Smooth muscle cell (in vitro differentiated cells): ENCODE measurements around the gene GSS. TPM values are rescaled to one million over a fixed set of nuclear protein-coding genes. Genes with fewer than 3 reads are reported as not detected.

Experiments
- DNase-seq: peaks from one replicate; lab custom pipeline; 2025; ENCODE audit not compliant: unreplicated experiment; lab: John Stamatoyannopoulos, UW
- H2AFZ ChIP-seq: fragments of 200-600 bp; sonication (generic); 2 replicates; pipeline ENCODE4 v1.6.0; 2016; ENCODE audit warnings: antibody characterized with exemption, low read depth, mild to moderate bottlenecking
- H3F3A ChIP-seq: fragments of 200-600 bp; sonication (generic); 2 replicates; pipeline ENCODE4 v1.6.0; 2017; ENCODE audit warnings: antibody characterized with exemption, low read depth
- H3K27ac ChIP-seq: fragments of 200-600 bp; sonication (generic); 2 replicates; pipeline ENCODE4 v1.5.1; 2016; ENCODE audit warnings: low read depth, mild to moderate bottlenecking
- H3K27me3 ChIP-seq: fragments of 200-600 bp; sonication (generic); 2 replicates; pipeline ENCODE4 v1.6.1; 2016; ENCODE audit warnings: low read depth, mild to moderate bottlenecking
- H3K36me3 ChIP-seq: fragments of 200-600 bp; sonication (generic); 2 replicates; pipeline ENCODE4 v1.5.1; 2016; ENCODE audit warnings: low read depth
- H3K4me1 ChIP-seq: fragments of 200-600 bp; sonication (generic); 2 replicates; pipeline ENCODE4 v1.5.1; 2016; ENCODE audit warnings: low read depth
- H3K4me2 ChIP-seq: fragments of 200-600 bp; sonication (generic); 2 replicates; pipeline ENCODE4 v1.6.0; 2016; ENCODE audit warnings: mild to moderate bottlenecking
- H3K4me3 ChIP-seq: fragments of 200-600 bp; sonication (generic); 2 replicates; pipeline ENCODE4 v1.5.1; 2016; ENCODE audit warnings: mild to moderate bottlenecking
- H3K79me2 ChIP-seq: fragments of 200-600 bp; sonication (generic); 2 replicates; pipeline ENCODE4 v1.6.0; 2016; ENCODE audit warnings: low read depth, mild to moderate bottlenecking
- H3K9ac ChIP-seq: fragments of 200-600 bp; sonication (generic); 2 replicates; pipeline ENCODE4 v1.6.0; 2016; ENCODE audit warnings: low read depth
- H3K9me3 ChIP-seq: fragments of 200-600 bp; sonication (generic); replicated peaks from 2 replicates; pipeline ENCODE4 v1.5.1; 2016; ENCODE audit warnings: low read depth
- H4K20me1 ChIP-seq: fragments of 200-600 bp; sonication (generic); 2 replicates; pipeline ENCODE4 v1.6.0; 2016; ENCODE audit warnings: low read depth
- CTCF ChIP-seq: fragments of 200-600 bp; sonication (generic); IDR thresholded peaks from 2 replicates; pipeline ENCODE4 v1.5.1; 2017; ENCODE audit warnings: borderline replicate concordance, mild to moderate bottlenecking, antibody characterized with exemption; ENCODE audit not compliant: insufficient read depth, poor library complexity, severe bottlenecking
- WGBS: methylation state at CpG from one replicate; pipeline ENCODE4 v1.1.7; 2016; ENCODE audit warnings: low lambda C conversion rate; 5-methylcytosine and 5-hydroxymethylcytosine counted together
- polyA plus RNA-seq: library from polyadenylated mRNA; unstranded; fragments of >200 nt; fragmentation: Nextera tagmentation; extraction: Ambion mirVana; gene quantifications from 2 replicates; pipeline ENCODE4 v1.2.1, GENCODE V29; 2016
- total RNA-seq: library from RNA; depleted of rRNA; stranded (reverse); fragments of >200 nt; gene quantifications from 2 replicates; pipeline ENCODE4 v1.2.3, GENCODE V29; 2014

Gene GSS
- total and polyA plus RNA-seq, 2 experiments from 2014 or later, result 48.4 to 71.6 TPM

- Histone ChIP-seq H3K27me3 (peaks cover 3% of the 10 kb centered on the region), H3K9ac (no peak overlapping the region), H3K4me2 (no peak overlapping the region), H3F3A (no peaks in the 10 kb centered on the region), H3K27ac (no peak overlapping the region), H3K4me3 (no peak overlapping the region), H3K79me2 (no peaks in the 10 kb centered on the region), H3K36me3 (no peaks in the 10 kb centered on the region), H3K9me3 (no peaks in the 10 kb centered on the region), H2AFZ (no peak overlapping the region), H4K20me1 (no peaks in the 10 kb centered on the region), H3K4me1 (no peaks in the 10 kb centered on the region)
- TF ChIP-seq CTCF, result no peak
- WGBS, result 67% methylated on average over 15 of the region's 17 CpGs
- no peak for DNase-seq
Measured at GRCh38 chr20:34977365-34978091, 21.9 kb upstream of the GSS start.

GRCh38 chr20:34976286-34976685 is 20.7 kb upstream of the GSS start:
- Histone ChIP-seq H3K27me3 (peaks cover 3% of the 10 kb centered on the region), H3K4me2 (no peak overlapping the region), H3K4me1 (no peaks in the 10 kb centered on the region), H3K9ac (no peak overlapping the region), H2AFZ (no peak overlapping the region), H3K9me3 (no peaks in the 10 kb centered on the region), H3K4me3 (no peak overlapping the region), H3K36me3 (no peaks in the 10 kb centered on the region), H3K27ac (no peak overlapping the region), H3K79me2 (no peaks in the 10 kb centered on the region), H4K20me1 (no peaks in the 10 kb centered on the region), H3F3A (no peaks in the 10 kb centered on the region)
- TF ChIP-seq CTCF, result no peak
- WGBS, result 90% methylated on average over 12 of the region's 12 CpGs
- DNase-seq, result no peak

- TF ChIP-seq CTCF, result no peak
- Histone ChIP-seq H3K4me1 (no peaks in the 10 kb centered on the region), H3K9me3 (no peaks in the 10 kb centered on the region), H3K27me3 (peaks cover 3% of the 10 kb centered on the region), H3F3A (no peaks in the 10 kb centered on the region), H3K36me3 (no peaks in the 10 kb centered on the region), H4K20me1 (no peaks in the 10 kb centered on the region), H3K4me3 (no peak overlapping the region), H3K4me2 (no peak overlapping the region), H3K9ac (no peak overlapping the region), H3K27ac (no peak overlapping the region), H3K79me2 (no peaks in the 10 kb centered on the region), H2AFZ (no peak overlapping the region)
- WGBS, result 81% methylated on average over 4 of the region's 4 CpGs
- DNase-seq, result no peak
Measured at GRCh38 chr20:34974246-34974645, 18.6 kb upstream of the GSS start.
